Stimulated activated naive CD8-positive, alpha-beta T cell treated with anti-CD3 and anti-CD28 coated beads, Interleukin-15, amount 100 ng/mL, for 72 hours (primary cell): Measurements from ENCODE around the gene SUCLA2.

Experiments
- ATAC-seq: fragments of 150-1000 bp; cut with Tn5 transposase; 2 replicates; pipeline ENCODE4 v1.10.0; 2021; ENCODE audit warnings: mild to moderate bottlenecking, moderate library complexity
- DNase-seq, 2 donors: peaks; one replicate each; pipeline ENCODE4 v3.0.0; 2021 to 2022
- H3K27ac Mint-ChIP-seq, 2 donors: one replicate each; pipeline ENCODE4 v1.8.0; 2022; ENCODE audit warnings: mild to moderate bottlenecking in 2 of 2, mixed read lengths in 2 of 2, moderate library complexity in 2 of 2
- H3K27me3 Mint-ChIP-seq: one replicate; pipeline ENCODE4 v1.8.0; 2022; ENCODE audit warnings: mixed read lengths
- H3K4me1 Mint-ChIP-seq: one replicate; pipeline ENCODE4 v1.8.0; 2022; ENCODE audit warnings: mild to moderate bottlenecking, mixed read lengths
- H3K4me3 Mint-ChIP-seq, 2 donors: one replicate each; pipeline ENCODE4 v1.8.0; 2022; ENCODE audit warnings: mild to moderate bottlenecking in 2 of 2, mixed read lengths in 2 of 2, moderate library complexity in 1 of 2
- H3K9me3 Mint-ChIP-seq, 2 donors: one replicate each; pipeline ENCODE4 v1.8.0; 2022; ENCODE audit warnings: mixed read lengths in 2 of 2

The SUCLA2 gene

DNA sequence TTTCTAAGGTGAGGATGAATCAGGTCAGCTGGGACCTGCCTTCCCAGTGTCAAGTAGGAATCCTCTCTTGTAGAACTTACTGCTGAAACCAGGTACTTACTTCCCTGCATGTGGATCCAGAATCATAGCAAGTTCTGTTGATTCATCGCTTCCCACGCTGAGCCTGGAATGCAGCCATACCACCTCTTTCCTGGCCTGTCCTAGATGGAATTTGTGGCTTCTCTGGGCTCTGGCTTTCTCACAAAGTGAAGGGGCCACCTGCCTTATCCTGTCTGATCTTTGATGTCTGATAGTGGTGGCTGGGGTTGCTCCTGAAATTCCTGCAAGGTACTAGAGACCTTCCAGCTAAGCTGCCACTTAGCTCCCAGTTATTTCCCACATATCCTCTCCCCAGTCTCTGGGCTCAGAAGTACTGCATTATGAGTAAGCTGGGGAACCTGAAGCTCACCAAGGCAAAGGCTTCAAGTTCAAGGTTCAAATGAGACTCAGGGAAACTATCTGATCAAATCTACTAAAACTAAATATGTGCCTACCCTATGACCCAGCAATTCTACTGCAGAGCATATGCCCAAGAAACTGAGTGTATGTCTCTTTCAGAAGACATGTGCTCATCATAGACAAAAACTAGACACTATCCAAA lies 103.5 kb downstream of the SUCLA2 start:
- H3K4me3 Mint-ChIP-seq: no peak overlapping the region
- no peaks in the 10 kb centered on the region for H3K27me3 Mint-ChIP-seq
- DNase-seq (no peak), ATAC-seq (no peak)
- H3K27ac Mint-ChIP-seq: no peak overlapping the region
- peaks cover 4% of the 10 kb centered on the region for H3K4me1 Mint-ChIP-seq
- H3K9me3 Mint-ChIP-seq: peaks cover 0 to 9% of the 10 kb centered on the region in 2 donors

DNA sequence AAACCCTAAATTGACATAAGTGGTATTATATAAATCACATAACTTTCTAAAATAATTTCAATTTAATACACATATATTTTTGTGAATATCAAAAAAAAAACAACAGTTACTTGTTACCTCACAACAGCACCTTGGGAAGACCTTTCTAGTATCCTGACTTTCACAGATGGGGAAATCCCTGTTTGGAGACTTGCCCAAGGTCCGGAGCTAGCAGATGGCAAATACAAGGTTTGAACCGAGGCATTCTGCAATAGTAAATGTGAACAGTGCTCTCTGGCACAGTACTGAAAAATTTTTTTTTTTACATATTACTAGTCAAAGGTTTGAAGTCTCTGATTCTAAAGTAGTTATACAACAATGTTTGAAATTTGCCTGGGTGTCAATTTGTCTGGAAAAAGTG lies 104.5 kb downstream of the SUCLA2 start:
- H3K27ac Mint-ChIP-seq: no peak overlapping the region
- H3K9me3 Mint-ChIP-seq: peaks cover 0 to 9% of the 10 kb centered on the region in 2 donors
- H3K4me3 Mint-ChIP-seq: no peak overlapping the region
- H3K4me1 Mint-ChIP-seq: peaks cover 4% of the 10 kb centered on the region
- ATAC-seq (no peak), DNase-seq (no peak)
- no peaks in the 10 kb centered on the region for H3K27me3 Mint-ChIP-seq

- DNase-seq (no peak), ATAC-seq (no peak)
- H3K4me1 Mint-ChIP-seq: peaks cover 4% of the 10 kb centered on the region
- H3K27ac Mint-ChIP-seq: no peak overlapping the region
- peaks cover 0 to 9% of the 10 kb centered on the region in 2 donors for H3K9me3 Mint-ChIP-seq
- H3K4me3 Mint-ChIP-seq: no peak overlapping the region
- no peaks in the 10 kb centered on the region for H3K27me3 Mint-ChIP-seq
These were observed 105.0 kb downstream of the SUCLA2 start for GRCh38 chr13:47896111-47896510.

- no peak overlapping the region for H3K27ac Mint-ChIP-seq
- ATAC-seq: no peak
- H3K9me3 Mint-ChIP-seq: no peaks in the 10 kb centered on the region
- no peak for DNase-seq
- no peaks in the 10 kb centered on the region for H3K27me3 Mint-ChIP-seq
- no peak overlapping the region for H3K4me3 Mint-ChIP-seq
- peaks cover 13% of the 10 kb centered on the region for H3K4me1 Mint-ChIP-seq
These were observed 107.5 kb downstream of the SUCLA2 start for GRCh38 chr13:47893527-47893926.
